Central memory CD8-positive, alpha-beta T cell (primary cell): ENCODE results near the gene GAR1.
"Not testable (repeated sequence)": the region's sequence is repeated elsewhere in the genome, so short reads cannot be mapped to it uniquely, and the experiment has no call there.

ENCODE experiments used
- ATAC-seq: fragments of 150-1000 bp; cut with Tn5 transposase; replicated peaks from 2 replicates; pipeline ENCODE4 v1.10.0; 2022; ENCODE audit warnings: mild to moderate bottlenecking, moderate FRiP score, moderate number of reproducible peaks; ENCODE audit not compliant: poor library complexity, severe bottlenecking; ENCODE audit errors: extremely low read depth
- DNase-seq, 2 donors: peaks; one replicate each; pipeline ENCODE4 v3.0.0; 2021; ENCODE audit warnings: low spot score in 2 of 2
- H3K27ac Mint-ChIP-seq: one replicate; pipeline ENCODE4 v1.8.0; 2022; ENCODE audit warnings: low read depth, mild to moderate bottlenecking, moderate library complexity, mixed read lengths
- H3K27me3 Mint-ChIP-seq: one replicate; pipeline ENCODE4 v1.8.0; 2022; ENCODE audit warnings: mixed read lengths
- H3K36me3 Mint-ChIP-seq: one replicate; pipeline ENCODE4 v1.8.0; 2022; ENCODE audit warnings: mild to moderate bottlenecking, moderate library complexity, mixed read lengths; ENCODE audit not compliant: insufficient read depth
- H3K4me1 Mint-ChIP-seq: one replicate; pipeline ENCODE4 v1.8.0; 2022; ENCODE audit warnings: mixed read lengths
- H3K4me3 Mint-ChIP-seq: one replicate; pipeline ENCODE4 v1.8.0; 2022; ENCODE audit warnings: mild to moderate bottlenecking, moderate library complexity, mixed read lengths
- H3K9me3 Mint-ChIP-seq: one replicate; pipeline ENCODE4 v1.8.0; 2022; ENCODE audit warnings: mixed read lengths

GAR1 gene

GRCh38 chr4:109859426-109860300, 44.1 kb downstream of the GAR1 start:
- not testable (repeated sequence) for H3K9me3 Mint-ChIP-seq, H3K27ac Mint-ChIP-seq, H3K27me3 Mint-ChIP-seq, ATAC-seq, H3K36me3 Mint-ChIP-seq, H3K4me3 Mint-ChIP-seq, H3K4me1 Mint-ChIP-seq, DNase-seq

GRCh38 chr4:109861271-109861670, 45.7 kb downstream of the GAR1 start:
- Mint-ChIP-seq H3K27me3 (no peaks in the 10 kb centered on the region), H3K4me3 (no peak overlapping the region), H3K9me3 (peaks cover 6% of the 10 kb centered on the region), H3K36me3 (no peaks in the 10 kb centered on the region), H3K27ac (no peak overlapping the region), H3K4me1 (no peaks in the 10 kb centered on the region)
- no peak for ATAC-seq
- no peak for DNase-seq

GRCh38 chr4:109861916-109862511, 46.5 kb downstream of the GAR1 start:
- DNase-seq = no peak
- no peak for ATAC-seq
- no peaks in the 10 kb centered on the region for H3K4me1 Mint-ChIP-seq
- no peaks in the 10 kb centered on the region for H3K27me3 Mint-ChIP-seq
- H3K9me3 Mint-ChIP-seq = peaks cover 6% of the 10 kb centered on the region
- no peak overlapping the region for H3K4me3 Mint-ChIP-seq
- H3K27ac Mint-ChIP-seq = no peak overlapping the region
- no peaks in the 10 kb centered on the region for H3K36me3 Mint-ChIP-seq

GRCh38 chr4:109864134-109864533, 48.6 kb downstream of the GAR1 start:
- no peak overlapping the region for H3K27ac Mint-ChIP-seq
- no peaks in the 10 kb centered on the region for H3K27me3 Mint-ChIP-seq
- DNase-seq = no peak
- H3K4me1 Mint-ChIP-seq = no peaks in the 10 kb centered on the region
- H3K4me3 Mint-ChIP-seq = no peak overlapping the region
- no peak for ATAC-seq
- H3K36me3 Mint-ChIP-seq = no peaks in the 10 kb centered on the region
- H3K9me3 Mint-ChIP-seq = no peaks in the 10 kb centered on the region

- H3K27ac Mint-ChIP-seq = no peak overlapping the region
- no peaks in the 10 kb centered on the region for H3K9me3 Mint-ChIP-seq
- H3K27me3 Mint-ChIP-seq = no peaks in the 10 kb centered on the region
- no peak for DNase-seq
- H3K4me1 Mint-ChIP-seq = no peaks in the 10 kb centered on the region
- H3K4me3 Mint-ChIP-seq = no peak overlapping the region
- no peak for ATAC-seq
- H3K36me3 Mint-ChIP-seq = no peaks in the 10 kb centered on the region
Observed at GRCh38 chr4:109870061-109870460, 54.5 kb downstream of the GAR1 start.

GRCh38 chr4:109872065-109872464, 56.5 kb downstream of the GAR1 start:
- DNase-seq (no peak), ATAC-seq (no peak)
- H3K4me3 Mint-ChIP-seq = no peak overlapping the region
- H3K36me3 Mint-ChIP-seq = no peaks in the 10 kb centered on the region
- peaks cover 13% of the 10 kb centered on the region for H3K27me3 Mint-ChIP-seq
- H3K27ac Mint-ChIP-seq = no peak overlapping the region
- H3K4me1 Mint-ChIP-seq = no peaks in the 10 kb centered on the region
- H3K9me3 Mint-ChIP-seq = no peaks in the 10 kb centered on the region

GRCh38 chr4:109872950-109873656, 57.5 kb downstream of the GAR1 start:
- no peaks in the 10 kb centered on the region for H3K4me1 Mint-ChIP-seq
- no peaks in the 10 kb centered on the region for H3K9me3 Mint-ChIP-seq
- no peaks in the 10 kb centered on the region for H3K36me3 Mint-ChIP-seq
- H3K4me3 Mint-ChIP-seq = no peak overlapping the region
- DNase-seq (no peak), ATAC-seq (no peak)
- peaks cover 24% of the 10 kb centered on the region for H3K27me3 Mint-ChIP-seq
- H3K27ac Mint-ChIP-seq = no peak overlapping the region

GRCh38 chr4:109873791-109874514, 58.4 kb downstream of the GAR1 start:
- H3K27me3 Mint-ChIP-seq = peaks cover 32% of the 10 kb centered on the region
- no peaks in the 10 kb centered on the region for H3K36me3 Mint-ChIP-seq
- H3K27ac Mint-ChIP-seq = no peak overlapping the region
- DNase-seq (no peak), ATAC-seq (no peak)
- H3K4me3 Mint-ChIP-seq = no peak overlapping the region
- no peaks in the 10 kb centered on the region for H3K9me3 Mint-ChIP-seq
- no peaks in the 10 kb centered on the region for H3K4me1 Mint-ChIP-seq
